Stimulated activated naive CD8-positive, alpha-beta T cell treated with anti-CD3 and anti-CD28 coated beads, Interleukin-15, Interleukin-2, amounts not matched to agents 100 U/mL and 50 U/mL, for 24 hours (primary cell): Measurements from ENCODE around the gene CAV2.
"Not testable (repeated sequence)": the region's sequence is repeated elsewhere in the genome, so short reads cannot be mapped to it uniquely, and the experiment has no call there.

Experiments used
- ATAC-seq: fragments of 150-1000 bp; cut with Tn5 transposase; one replicate; pipeline ENCODE4 v1.10.0; 2021
- DNase-seq: peaks from one replicate; pipeline ENCODE4 v3.0.0; 2021

CAV2 gene

GRCh38 chr7:116499168-116500077, at the start of gene CAV2:
TSS of gene CAV2 (plus strand) at chr7:116499738. CDS start at chr7:116499782, 44 bp downstream.
- ATAC-seq (peak; percentile 59), DNase-seq (peak; percentile 32)

- DNase-seq (no peak), ATAC-seq (no peak)
These were observed 49.6 kb upstream of the CAV2 start for GRCh38 chr7:116449950-116450349.

GRCh38 chr7:116451957-116452729, 47.4 kb upstream of the CAV2 start:
- DNase-seq (no peak), ATAC-seq (no peak)

GRCh38 chr7:116454377-116454776, 45.2 kb upstream of the CAV2 start:
- ATAC-seq (no peak), DNase-seq (no peak)

- DNase-seq (no peak), ATAC-seq (no peak)
These were observed 44.5 kb upstream of the CAV2 start for GRCh38 chr7:116455009-116455408.

GRCh38 chr7:116455499-116455898, 44.0 kb upstream of the CAV2 start:
- DNase-seq (no peak), ATAC-seq (no peak)

GRCh38 chr7:116461500-116461899, 38.0 kb upstream of the CAV2 start:
- no peak for ATAC-seq
- DNase-seq: no peak

GRCh38 chr7:116463956-116464355, 35.6 kb upstream of the CAV2 start:
- DNase-seq (no peak), ATAC-seq (no peak)

- no peak for DNase-seq
- ATAC-seq: no peak
These were observed 35.2 kb upstream of the CAV2 start for GRCh38 chr7:116464375-116464774.

GRCh38 chr7:116465125-116465524, 34.4 kb upstream of the CAV2 start:
- no peak for ATAC-seq
- no peak for DNase-seq

- no peak for ATAC-seq
- no peak for DNase-seq
These were observed 31.0 kb upstream of the CAV2 start for GRCh38 chr7:116468534-116468933.

- DNase-seq (no peak), ATAC-seq (no peak)
These were observed 21.9 kb upstream of the CAV2 start for GRCh38 chr7:116477625-116478024.

GRCh38 chr7:116478834-116479233, 20.7 kb upstream of the CAV2 start:
- DNase-seq: no peak
- ATAC-seq: no peak

GRCh38 chr7:116483271-116483942, 16.1 kb upstream of the CAV2 start:
- DNase-seq: no peak

GRCh38 chr7:116484389-116484788, 15.1 kb upstream of the CAV2 start:
- not testable (repeated sequence) for DNase-seq, ATAC-seq

More at GRCh38 chr7:116483271-116483942, 16.1 kb upstream of the CAV2 start:
- ATAC-seq: no peak

GRCh38 chr7:116487907-116488521, 11.5 kb upstream of the CAV2 start:
- ATAC-seq (no peak), DNase-seq (no peak)

- ATAC-seq (no peak), DNase-seq (no peak)
These were observed 9.2 kb upstream of the CAV2 start for GRCh38 chr7:116490351-116490750.

- DNase-seq (no peak), ATAC-seq (no peak)
These were observed 7.5 kb upstream of the CAV2 start for GRCh38 chr7:116491887-116492653.

- DNase-seq (no peak), ATAC-seq (no peak)
These were observed 6.9 kb upstream of the CAV2 start for GRCh38 chr7:116492654-116493109.

- ATAC-seq: no peak
- DNase-seq: no peak
These were observed 6.1 kb upstream of the CAV2 start for GRCh38 chr7:116493449-116493848.

GRCh38 chr7:116494472-116494871, 5.1 kb upstream of the CAV2 start:
- no peak for ATAC-seq
- DNase-seq: no peak
